ENCODE measurements around the gene POC1B.

DNA sequence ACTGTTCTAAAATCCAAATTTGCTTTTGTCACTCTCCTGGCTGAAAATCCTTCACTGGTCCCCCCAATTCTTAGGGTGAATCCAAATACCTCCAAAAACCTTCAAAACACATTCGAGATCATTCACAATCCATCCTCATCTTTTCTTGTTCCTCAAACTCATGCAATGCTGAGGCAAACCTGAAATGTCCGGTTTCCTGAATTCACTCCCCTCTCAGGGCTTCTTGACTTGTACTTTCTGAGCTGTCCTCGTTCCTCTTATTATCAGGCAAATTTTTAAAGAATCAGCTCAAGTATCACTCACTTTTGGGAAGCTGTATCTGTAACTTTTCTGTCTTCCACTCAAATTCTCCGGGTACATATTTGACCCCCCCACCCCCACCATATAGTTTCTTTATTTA is 88.6 kb downstream of the POC1B start:
- TF ChIP-seq EZH2 (IDR thresholded peaks at IDR 0.05; ENCODE audit: insufficient read depth, poor library complexity, severe bottlenecking) (no peak), EZH2phosphoT487 (IDR thresholded peaks at IDR 0.05; ENCODE audit: insufficient read depth, low read depth) (no peak)

All from GM23248 (cell line).